Measurements from ENCODE around the gene TLCD3B.

Gene TLCD3B

GRCh38 chr16:29991571-29991904 is 39.5 kb downstream of the TLCD3B start:
- TF ChIP-seq EZH2phosphoT487 (IDR thresholded peaks at IDR 0.05; ENCODE audit: borderline replicate concordance, low read length), result no peak
- no peak for TF ChIP-seq CTCF (IDR thresholded peaks at IDR 0.05; ENCODE audit: low read depth, low read length, poor library complexity, severe bottlenecking)
- Histone ChIP-seq H3K9me3 (ENCODE audit: control insufficient read depth, insufficient read depth, low read length) (no peaks in the 10 kb centered on the region), H3K27me3 (ENCODE audit: control insufficient read depth, low read length) (no peaks in the 10 kb centered on the region), H3K79me2 (ENCODE audit: control insufficient read depth, low read length) (peaks cover 21% of the 10 kb centered on the region), H3K4me3 (ENCODE audit: low read length) (no peak overlapping the region), H4K20me1 (ENCODE audit: control insufficient read depth, insufficient read depth, low read depth, low read length) (no peaks in the 10 kb centered on the region), H3K36me3 (ENCODE audit: control insufficient read depth, low read length) (peaks cover 89% of the 10 kb centered on the region), H3F3A (ENCODE audit: control insufficient read depth, insufficient read depth) (peaks cover 14% of the 10 kb centered on the region), H3K27ac (ENCODE audit: low read depth, low read length) (no peak overlapping the region), H3K4me1 (ENCODE audit: control insufficient read depth, low read length) (peaks cover 25% of the 10 kb centered on the region), H3K9me2 (replicated peaks; ENCODE audit: control insufficient read depth, low read length) (no peaks in the 10 kb centered on the region), H3K4me2 (ENCODE audit: low read length) (no peak overlapping the region)

GRCh38 chr16:29990883-29991570 is 40.0 kb downstream of the TLCD3B start:
- TF ChIP-seq CTCF (IDR thresholded peaks at IDR 0.05; ENCODE audit: low read depth, low read length, poor library complexity, severe bottlenecking) (no peak), EZH2phosphoT487 (IDR thresholded peaks at IDR 0.05; ENCODE audit: borderline replicate concordance, low read length) (no peak)
- Histone ChIP-seq H3K36me3 (ENCODE audit: control insufficient read depth, low read length) (peaks cover 91% of the 10 kb centered on the region), H3K9me3 (ENCODE audit: control insufficient read depth, insufficient read depth, low read length) (no peaks in the 10 kb centered on the region), H3K27ac (ENCODE audit: low read depth, low read length) (no peak overlapping the region), H3K9me2 (replicated peaks; ENCODE audit: control insufficient read depth, low read length) (no peaks in the 10 kb centered on the region), H3K27me3 (ENCODE audit: control insufficient read depth, low read length) (no peaks in the 10 kb centered on the region), H3F3A (ENCODE audit: control insufficient read depth, insufficient read depth) (peaks cover 14% of the 10 kb centered on the region), H3K79me2 (ENCODE audit: control insufficient read depth, low read length) (peaks cover 16% of the 10 kb centered on the region), H3K4me3 (ENCODE audit: low read length) (no peak overlapping the region), H4K20me1 (ENCODE audit: control insufficient read depth, insufficient read depth, low read depth, low read length) (no peaks in the 10 kb centered on the region), H3K4me2 (ENCODE audit: low read length) (no peak overlapping the region), H3K4me1 (ENCODE audit: control insufficient read depth, low read length) (peaks cover 25% of the 10 kb centered on the region)

GRCh38 chr16:29990034-29990433 is 41.0 kb downstream of the TLCD3B start:
- no peaks in the 10 kb centered on the region for H3K9me3 ChIP-seq (ENCODE audit: control insufficient read depth, insufficient read depth, low read length)
- H3K4me1 ChIP-seq (ENCODE audit: control insufficient read depth, low read length), result peaks cover 17% of the 10 kb centered on the region
- no peak overlapping the region for H3K4me2 ChIP-seq (ENCODE audit: low read length)
- H3K36me3 ChIP-seq (ENCODE audit: control insufficient read depth, low read length), result peaks cover 94% of the 10 kb centered on the region
- H3K27ac ChIP-seq (ENCODE audit: low read depth, low read length), result no peak overlapping the region
- TF ChIP-seq EZH2phosphoT487 (IDR thresholded peaks at IDR 0.05; ENCODE audit: borderline replicate concordance, low read length) (no peak), CTCF (IDR thresholded peaks at IDR 0.05; ENCODE audit: low read depth, low read length, poor library complexity, severe bottlenecking) (no peak)
- no peak overlapping the region for H3K4me3 ChIP-seq (ENCODE audit: low read length)
- H3F3A ChIP-seq (ENCODE audit: control insufficient read depth, insufficient read depth), result peaks cover 11% of the 10 kb centered on the region
- no peaks in the 10 kb centered on the region for H4K20me1 ChIP-seq (ENCODE audit: control insufficient read depth, insufficient read depth, low read depth, low read length)
- no peaks in the 10 kb centered on the region for H3K27me3 ChIP-seq (ENCODE audit: control insufficient read depth, low read length)
- no peaks in the 10 kb centered on the region for H3K9me2 ChIP-seq (replicated peaks; ENCODE audit: control insufficient read depth, low read length)
- peaks cover 13% of the 10 kb centered on the region for H3K79me2 ChIP-seq (ENCODE audit: control insufficient read depth, low read length)
